PC-9 (cell line): ENCODE measurements around the gene CLECL1. TPM values are rescaled to one million over a fixed set of nuclear protein-coding genes. Genes with fewer than 3 reads are reported as not detected.
A peak's percentile ranks its signal among the peaks of the same experiment; 100 is the strongest.

Experiments used
- BruUV-seq: library from RNA; stranded (reverse); fragments of 400-500 nt; replicated peaks from 2 replicates; lab custom pipeline; 2021; lab: Mats Ljungman, UMichigan
- CTCF ChIA-PET: fragments of 300-600 bp; sonication (Branson Sonifier 250); formaldehyde crosslinking; loops from one replicate; lab custom pipeline; 2022; ENCODE audit warnings: antibody characterized with exemption; lab: Charles Lee
- POLR2A ChIA-PET: fragments of 300-600 bp; sonication (Branson Sonifier 250); formaldehyde crosslinking; loops from one replicate; lab custom pipeline; 2022; ENCODE audit warnings: antibody characterized with exemption; ENCODE audit not compliant: unreplicated experiment; lab: Charles Lee
- DNase-seq, 2 experiments: peaks; one replicate each; pipeline versions ENCODE4 v3.0.0 to v3.0.0-alpha.2; 2015 to 2022; ENCODE audit warnings: mixed read lengths in 1 of 2
- H2AFZ ChIP-seq: fragments of 200-600 bp; sonication (generic); 2 replicates; pipeline ENCODE4 v1.8.1; 2017; ENCODE audit warnings: antibody characterized with exemption
- H3F3A ChIP-seq: fragments of 200-600 bp; sonication (generic); 2 replicates; pipeline ENCODE4 v1.8.1; 2017; ENCODE audit warnings: antibody characterized with exemption, mild to moderate bottlenecking, low read depth; ENCODE audit not compliant: insufficient read depth
- H3K27ac ChIP-seq: fragments of 200-600 bp; sonication (generic); 2 replicates; pipeline ENCODE4 v1.6.1; 2016; ENCODE audit warnings: mixed run types
- H3K27me3 ChIP-seq: fragments of 200-600 bp; sonication (generic); 2 replicates; pipeline ENCODE4 v1.6.1; 2016; ENCODE audit warnings: low read depth, mixed run types; ENCODE audit not compliant: insufficient read depth
- H3K36me3 ChIP-seq: fragments of 200-600 bp; sonication (generic); 2 replicates; pipeline ENCODE4 v1.6.1; 2016; ENCODE audit warnings: low read depth, mixed run types
- H3K4me1 ChIP-seq: fragments of 200-600 bp; sonication (generic); replicated peaks from 2 replicates; pipeline ENCODE4 v1.6.1; 2016; ENCODE audit warnings: mixed run types; ENCODE audit not compliant: insufficient read depth
- H3K4me2 ChIP-seq: fragments of 200-600 bp; sonication (generic); 2 replicates; pipeline ENCODE4 v1.6.1; 2017; ENCODE audit warnings: mixed run types
- H3K4me3 ChIP-seq: fragments of 200-600 bp; sonication (generic); 2 replicates; pipeline ENCODE4 v1.6.1; 2016; ENCODE audit warnings: mixed run types
- H3K79me2 ChIP-seq: fragments of 200-600 bp; sonication (generic); 2 replicates; pipeline ENCODE4 v1.6.1; 2017; ENCODE audit warnings: low read depth, mixed run types
- H3K9me2 ChIP-seq: fragments of 200-600 bp; sonication (generic); 2 replicates; pipeline ENCODE4 v1.8.1; 2017; ENCODE audit warnings: mild to moderate bottlenecking; ENCODE audit not compliant: insufficient read depth
- H3K9me3 ChIP-seq: fragments of 200-600 bp; sonication (generic); 2 replicates; pipeline ENCODE4 v1.8.1; 2016; ENCODE audit warnings: low read depth; ENCODE audit not compliant: insufficient read depth
- H4K20me1 ChIP-seq: fragments of 200-600 bp; sonication (generic); 2 replicates; pipeline ENCODE4 v1.8.1; 2017; ENCODE audit not compliant: insufficient read depth
- CTCF ChIP-seq: fragments of 200-600 bp; sonication (generic); conservative IDR thresholded peaks from 2 replicates; pipeline ENCODE4 v1.6.1; 2017; ENCODE audit warnings: mixed run types, antibody characterized with exemption, mild to moderate bottlenecking, moderate library complexity
- EZH2 ChIP-seq: fragments of 200-600 bp; sonication (generic); IDR thresholded peaks from 2 replicates; pipeline ENCODE4 v1.8.0; 2017; ENCODE audit warnings: antibody characterized with exemption, low read depth
- intact Hi-C: fragments of 100-400 bp; cut with micrococcal nuclease; formaldehyde crosslinking; loops from one replicate; pipeline ENCODE4 v1.10.0; 2022; ENCODE audit not compliant: unreplicated experiment
- total RNA-seq: library from RNA; stranded (reverse); gene quantifications from 2 replicates; pipeline ENCODE4 v1.2.3, GENCODE V29; 2021

CLECL1 gene
- total RNA-seq, 1 experiment from 2014 or later = not detected

- no TSS peak for BruUV-seq
- Histone ChIP-seq H4K20me1 (no peaks in the 10 kb centered on the region), H2AFZ (no peak overlapping the region), H3K9me2 (no peaks in the 10 kb centered on the region), H3K36me3 (no peaks in the 10 kb centered on the region), H3K27ac (no peak overlapping the region), H3K79me2 (no peaks in the 10 kb centered on the region), H3K4me2 (0 out of 2 replicates have a peak overlapping the region, but pooled peaks have one; percentile 8), H3F3A (peaks cover 11% of the 10 kb centered on the region; the same call in 1 of the 2 replicates), H3K4me3 (no peak overlapping the region), H3K9me3 (peaks cover under 1% of the 10 kb centered on the region; the same call in 1 of the 2 replicates), H3K27me3 (no peaks in the 10 kb centered on the region), H3K4me1 (0 out of 2 replicates have a peak, but pooled peaks cover 9% of the 10 kb centered on the region)
- ChIA-PET POLR2A (interaction anchor here (0.6 kb wide), 1 partner anchor 470 kb away, joined by 3 read pairs; no protein-coding TSS in a partner anchor), CTCF (interaction anchor here (1.2 kb wide), 1 partner anchor 10 kb away, joined by 3 read pairs; no protein-coding TSS in a partner anchor)
- TF ChIP-seq CTCF = no peak
- TF ChIP-seq EZH2 = no peak
- peak in 1 of 2 experiments; percentile 52 for DNase-seq
- intact Hi-C loops = no loop called here
These were observed 32.8 kb downstream of the CLECL1 start for GRCh38 chr12:9699898-9700605.

- Histone ChIP-seq H2AFZ (no peak overlapping the region), H3K9me2 (no peaks in the 10 kb centered on the region), H4K20me1 (no peaks in the 10 kb centered on the region), H3K79me2 (no peaks in the 10 kb centered on the region), H3K4me3 (no peak overlapping the region), H3K9me3 (no peaks in the 10 kb centered on the region; the same call in 1 of the 2 replicates), H3K4me2 (0 out of 2 replicates have a peak overlapping the region, but pooled peaks have one; percentile 8), H3K4me1 (0 out of 2 replicates have a peak, but pooled peaks cover 9% of the 10 kb centered on the region), H3K27me3 (no peaks in the 10 kb centered on the region), H3F3A (peaks cover 11% of the 10 kb centered on the region; the same call in 1 of the 2 replicates), H3K27ac (no peak overlapping the region), H3K36me3 (0 out of 2 replicates have a peak, but pooled peaks cover 3% of the 10 kb centered on the region)
- TF ChIP-seq EZH2 = no peak
- TF ChIP-seq CTCF = no peak
- no peak for DNase-seq
- CTCF ChIA-PET = interaction anchor here (0.6 to 1.2 kb wide), 2 partner anchors 10 to 537 kb away, joined by 3 read pairs; no protein-coding TSS in a partner anchor
- POLR2A ChIA-PET = interaction anchor here (0.7 kb wide), 1 partner anchor 63 kb away, joined by 5 read pairs; no protein-coding TSS in a partner anchor
- no TSS peak for BruUV-seq
- intact Hi-C loops = no loop called here
These were observed 33.5 kb downstream of the CLECL1 start for GRCh38 chr12:9699269-9699897.

- DNase-seq = no peak
- CTCF ChIA-PET = interaction anchor here (0.6 kb wide), 1 partner anchor 15 kb away, joined by 3 read pairs; no protein-coding TSS in a partner anchor
- H3K79me2 ChIP-seq = no peaks in the 10 kb centered on the region
- H3K9me3 ChIP-seq = no peaks in the 10 kb centered on the region; the same call in 1 of the 2 replicates
- no peak for TF ChIP-seq EZH2
- TF ChIP-seq CTCF = no peak
- 0 out of 2 replicates have a peak, but pooled peaks cover 7% of the 10 kb centered on the region for H3K36me3 ChIP-seq
- no peak overlapping the region for H3K4me3 ChIP-seq
- H3K4me2 ChIP-seq = no peak overlapping the region
- intact Hi-C loops = no loop called here
- H3K27me3 ChIP-seq = no peaks in the 10 kb centered on the region
- POLR2A ChIA-PET = interaction anchor here (0.7 kb wide), 1 partner anchor 64 kb away, joined by 5 read pairs; no protein-coding TSS in a partner anchor
- no peaks in the 10 kb centered on the region for H4K20me1 ChIP-seq
- H3K9me2 ChIP-seq = no peaks in the 10 kb centered on the region
- no TSS peak for BruUV-seq
- no peak overlapping the region for H3K27ac ChIP-seq
- peaks cover 11% of the 10 kb centered on the region; the same call in 1 of the 2 replicates for H3F3A ChIP-seq
- H2AFZ ChIP-seq = no peak overlapping the region
- 0 out of 2 replicates have a peak, but pooled peaks cover 9% of the 10 kb centered on the region for H3K4me1 ChIP-seq
These were observed 34.2 kb downstream of the CLECL1 start for GRCh38 chr12:9698681-9699080.
